ENCODE results near the gene RGS11. TPM values are rescaled to one million over a fixed set of nuclear protein-coding genes. Genes with fewer than 3 reads are reported as not detected.

RGS11 gene
- total RNA-seq, 8 experiments from 2014 or later: 0.22 to 12.5 (median 1.7) TPM

GRCh38 chr16:290681-291405 lies 15.1 kb upstream of the RGS11 start:
- Histone ChIP-seq H3K4me1 (replicated peaks in 1 of 2) (no peaks in the 10 kb centered on the region), H3K27ac (no peak overlapping the region), H3K4me3 (no peak overlapping the region)
- in situ Hi-C loops (cut with MboI; ENCODE audit: low pct_unique_long_range_greater_than_20kb in 2 of 9, low sequenced_read_pairs in 9 of 9, unreplicated experiment in 9 of 9): no loop called here
- no peak for ATAC-seq (replicated peaks in 6 of 8)
- WGBS, 10 experiments: 92 to 100% (median 98%) methylated on average over 2 to 11 of the region's 50 CpGs; no CpG with 5 or more reads in 6 of the 10 experiments

DNA sequence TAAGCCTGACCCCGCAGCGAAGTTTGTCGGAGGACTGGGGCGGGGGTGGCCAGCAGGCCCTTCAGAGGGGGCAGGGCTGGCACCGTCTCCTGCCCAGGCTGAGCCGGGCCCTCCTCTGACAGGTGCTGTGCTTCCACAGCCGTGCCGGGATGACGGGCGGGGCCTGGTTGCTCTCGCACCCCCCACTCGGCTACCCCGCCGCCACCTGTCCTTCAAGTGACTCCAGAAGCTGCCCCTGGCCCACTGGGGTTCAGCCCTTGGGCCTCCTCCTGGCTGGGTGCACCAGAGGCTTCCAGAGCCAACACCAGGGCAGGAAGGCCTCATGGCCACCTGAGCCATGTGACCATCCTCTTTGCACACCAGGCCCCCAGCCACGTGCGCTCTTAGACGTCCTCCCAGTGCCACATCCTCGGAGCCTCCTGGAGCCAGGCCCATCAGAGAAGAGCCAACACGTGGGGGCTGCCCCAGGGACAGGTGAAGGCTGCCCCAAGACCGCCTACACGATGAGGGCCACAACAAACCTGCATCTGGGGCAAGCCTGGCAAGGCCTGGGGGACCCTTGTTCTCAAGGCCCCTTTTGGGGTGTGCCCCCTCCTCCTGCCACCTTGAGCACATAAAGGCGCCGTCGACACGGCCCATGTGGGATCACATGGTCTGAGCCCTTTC lies 14.4 kb upstream of the RGS11 start:
- ATAC-seq (replicated peaks in 6 of 8): peak in 1 of 8 experiments; percentile 7
- Histone ChIP-seq H3K4me3 (no peak overlapping the region), H3K4me1 (replicated peaks in 1 of 2) (no peaks in the 10 kb centered on the region), H3K27ac (no peak overlapping the region)
- WGBS, 10 experiments: 70 to 93% (median 80%) methylated on average over 1 to 5 of the region's 25 CpGs; no CpG with 5 or more reads in 7 of the 10 experiments
- in situ Hi-C loops (cut with MboI; ENCODE audit: low pct_unique_long_range_greater_than_20kb in 2 of 9, low sequenced_read_pairs in 9 of 9, unreplicated experiment in 9 of 9): no loop called here

GRCh38 chr16:289395-289997 lies 13.8 kb upstream of the RGS11 start:
- 80 to 90% (median 80%) methylated on average over 1 to 2 of the region's 22 CpGs; no CpG with 5 or more reads in 7 of the 10 experiments for WGBS, 10 experiments
- H3K27ac ChIP-seq: no peak overlapping the region
- in situ Hi-C loops (cut with MboI; ENCODE audit: low pct_unique_long_range_greater_than_20kb in 2 of 9, low sequenced_read_pairs in 9 of 9, unreplicated experiment in 9 of 9): no loop called here

GRCh38 chr16:287981-288920 lies 12.5 kb upstream of the RGS11 start:
- Histone ChIP-seq H3K4me1 (replicated peaks in 1 of 2) (no peaks in the 10 kb centered on the region), H3K27ac (no peak overlapping the region), H3K4me3 (no peak overlapping the region)
- no peak for ATAC-seq (replicated peaks in 6 of 8)
- 80 to 96% methylated on average over 1 to 18 of the region's 33 CpGs; no CpG with 5 or more reads in 8 of the 10 experiments for WGBS, 10 experiments
- in situ Hi-C loops (cut with MboI; ENCODE audit: low pct_unique_long_range_greater_than_20kb in 2 of 9, low sequenced_read_pairs in 9 of 9, unreplicated experiment in 9 of 9): no loop called here

More at GRCh38 chr16:289395-289997, 13.8 kb upstream of the RGS11 start:
- ATAC-seq (replicated peaks in 6 of 8): no peak
- Histone ChIP-seq H3K4me3 (no peak overlapping the region), H3K4me1 (replicated peaks in 1 of 2) (no peaks in the 10 kb centered on the region)

DNA sequence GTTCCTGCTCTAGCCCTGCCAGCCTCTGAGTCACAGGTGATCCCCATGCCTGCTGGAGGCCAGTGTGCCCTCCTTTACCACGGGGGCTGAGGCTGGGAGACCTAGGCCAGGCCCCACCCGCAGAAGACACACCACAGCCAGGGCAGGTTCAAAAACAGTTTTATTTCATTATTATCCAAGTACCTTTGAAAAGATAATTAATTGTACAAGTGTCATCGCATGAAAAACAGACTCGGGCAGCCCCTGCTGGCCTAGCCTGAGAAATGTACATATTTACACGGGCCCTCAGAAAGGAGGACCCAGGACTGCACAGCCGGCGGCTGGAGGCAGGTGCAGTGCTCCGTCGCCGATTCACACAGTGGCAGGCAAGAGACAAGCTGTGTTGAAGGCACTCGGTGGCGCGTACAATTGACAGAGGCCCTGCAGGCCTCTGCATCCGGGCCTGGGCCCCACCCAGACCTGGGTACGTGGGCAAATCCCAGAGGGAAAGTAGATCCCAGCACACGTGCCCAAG lies 11.6 kb upstream of the RGS11 start:
- 60 to 96% (median 83%) methylated on average over 1 to 11 of the region's 16 CpGs; no CpG with 5 or more reads in 5 of the 10 experiments for WGBS, 10 experiments
- no peak overlapping the region for H3K27ac ChIP-seq
- ATAC-seq (replicated peaks in 6 of 8): peak in 3 of 8 experiments; percentile 16 to 84 (median 20)
- H3K4me3 ChIP-seq: no peak overlapping the region
- in situ Hi-C loops (cut with MboI; ENCODE audit: low pct_unique_long_range_greater_than_20kb in 2 of 9, low sequenced_read_pairs in 9 of 9, unreplicated experiment in 9 of 9): no loop called here
- H3K4me1 ChIP-seq (replicated peaks in 1 of 2): no peaks in the 10 kb centered on the region

GRCh38 chr16:286491-287297 lies 10.9 kb upstream of the RGS11 start:
- no peak overlapping the region for H3K27ac ChIP-seq
- WGBS, 10 experiments: 80 to 100% (median 90%) methylated on average over 1 to 4 of the region's 22 CpGs; no CpG with 5 or more reads in 6 of the 10 experiments
- ATAC-seq (replicated peaks in 6 of 8): no peak
- in situ Hi-C loops (cut with MboI; ENCODE audit: low pct_unique_long_range_greater_than_20kb in 2 of 9, low sequenced_read_pairs in 9 of 9, unreplicated experiment in 9 of 9): no loop called here
- no peak overlapping the region for H3K4me3 ChIP-seq
- H3K4me1 ChIP-seq (replicated peaks in 1 of 2): peaks cover 3 to 4% of the 10 kb centered on the region in 2 donors

DNA sequence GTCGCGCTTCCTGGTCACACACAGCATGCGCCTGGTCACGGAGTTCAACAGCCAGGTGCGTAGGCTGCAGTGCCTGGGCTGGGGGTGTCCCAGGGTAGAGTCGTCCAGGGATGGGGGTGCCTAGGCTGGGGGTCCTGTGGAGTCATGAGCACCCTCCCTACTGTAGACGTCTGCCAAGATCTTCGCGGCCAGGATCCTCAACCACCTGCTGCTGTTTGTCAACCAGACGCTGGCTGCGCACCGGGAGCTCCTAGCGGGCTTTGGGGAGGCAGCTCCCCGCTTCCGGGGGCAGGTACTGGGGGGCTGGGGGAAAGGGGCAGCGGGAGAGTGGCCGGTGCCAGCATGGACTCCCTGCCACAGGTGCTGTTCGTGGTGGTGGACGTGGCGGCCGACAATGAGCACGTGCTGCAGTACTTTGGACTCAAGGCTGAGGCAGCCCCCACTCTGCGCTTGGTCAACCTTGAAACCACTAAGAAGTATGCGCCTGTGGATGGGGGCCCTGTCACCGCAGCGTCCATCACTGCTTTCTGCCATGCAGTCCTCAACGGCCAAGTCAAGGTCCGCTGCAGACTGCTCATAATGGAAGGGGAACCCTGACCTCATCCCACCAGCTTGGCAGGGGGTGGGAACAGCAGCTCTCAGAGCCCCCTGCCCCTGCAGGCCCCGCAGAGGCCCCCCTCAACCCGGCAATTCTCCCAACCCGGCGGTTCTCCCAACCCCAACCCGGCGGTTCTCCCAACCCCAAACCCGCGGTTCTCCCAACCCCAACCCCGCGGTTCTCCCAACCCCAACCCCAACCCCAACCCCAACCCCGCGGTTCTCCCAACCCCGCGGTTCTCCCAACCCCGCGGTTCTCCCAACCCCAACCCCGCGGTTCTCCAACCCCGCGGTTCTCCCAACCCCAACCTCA lies 9.7 kb upstream of the RGS11 start:
- WGBS, 10 experiments: no CpG with 5 or more reads among the region's 48 CpGs
- no peak for ATAC-seq (replicated peaks in 6 of 8)
- in situ Hi-C loops (cut with MboI; ENCODE audit: low pct_unique_long_range_greater_than_20kb in 2 of 9, low sequenced_read_pairs in 9 of 9, unreplicated experiment in 9 of 9): no loop called here
- Histone ChIP-seq H3K27ac (no peak overlapping the region), H3K4me3 (no peak overlapping the region), H3K4me1 (replicated peaks in 1 of 2) (peaks cover 8 to 12% of the 10 kb centered on the region in 2 donors)

- in situ Hi-C loops (cut with MboI; ENCODE audit: low pct_unique_long_range_greater_than_20kb in 2 of 9, low sequenced_read_pairs in 9 of 9, unreplicated experiment in 9 of 9): no loop called here
- 97 to 100% (median 100%) methylated on average over 3 to 6 of the region's 52 CpGs; no CpG with 5 or more reads in 7 of the 10 experiments for WGBS, 10 experiments
- Histone ChIP-seq H3K4me1 (replicated peaks in 1 of 2) (peaks cover 8 to 12% of the 10 kb centered on the region in 2 donors), H3K27ac (no peak overlapping the region), H3K4me3 (no peak overlapping the region)
- ATAC-seq (replicated peaks in 6 of 8): no peak
Measured at GRCh38 chr16:284204-285120, 8.7 kb upstream of the RGS11 start.

GRCh38 chr16:283033-283805 lies 7.5 kb upstream of the RGS11 start, which contains the start of gene PDIA2:
TSS of gene PDIA2 (plus strand) at chr16:283164. CDS start at chr16:283170, 6 bp downstream.
- no peak within 1 kb of the TSS for H3K27ac ChIP-seq
- peak in 2 of 8 experiments; percentile 6 to 18 for ATAC-seq (replicated peaks in 6 of 8)
- no peak within 1 kb of the TSS for H3K4me3 ChIP-seq
- WGBS, 10 experiments: 70% methylated on average over 2 of the region's 25 CpGs; no CpG with 5 or more reads in 9 of the 10 experiments
- in situ Hi-C loops (cut with MboI; ENCODE audit: low pct_unique_long_range_greater_than_20kb in 2 of 9, low sequenced_read_pairs in 9 of 9, unreplicated experiment in 9 of 9): no loop called here
- peaks cover 8 to 12% of the 10 kb centered on the region in 2 donors for H3K4me1 ChIP-seq (replicated peaks in 1 of 2)

DNA sequence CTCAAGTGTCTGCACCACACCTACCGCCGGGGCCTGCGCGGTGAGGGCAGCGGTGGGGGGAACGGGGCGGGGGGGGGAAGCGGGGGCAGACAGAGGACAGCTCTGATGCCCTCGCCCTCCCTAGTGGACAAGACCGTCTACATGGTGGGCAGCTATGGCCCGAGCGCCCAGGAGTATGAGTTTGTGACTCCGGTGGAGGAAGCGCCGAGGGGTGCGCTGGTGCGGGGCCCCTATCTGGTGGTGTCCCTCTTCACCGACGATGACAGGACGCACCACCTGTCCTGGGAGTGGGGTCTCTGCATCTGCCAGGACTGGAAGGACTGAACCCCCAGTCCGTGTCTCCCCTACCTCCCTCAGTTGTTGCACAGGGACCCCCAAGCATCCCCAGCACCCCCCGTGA lies 6.7 kb upstream of the RGS11 start:
- WGBS, 10 experiments: 80% methylated on average over 3 of the region's 22 CpGs; no CpG with 5 or more reads in 9 of the 10 experiments
- ATAC-seq (replicated peaks in 6 of 8): no peak
- in situ Hi-C loops (cut with MboI; ENCODE audit: low pct_unique_long_range_greater_than_20kb in 2 of 9, low sequenced_read_pairs in 9 of 9, unreplicated experiment in 9 of 9): no loop called here
- Histone ChIP-seq H3K4me3 (no peak overlapping the region), H3K27ac (no peak overlapping the region), H3K4me1 (replicated peaks in 1 of 2) (peaks cover 8 to 12% of the 10 kb centered on the region in 2 donors)
